HepG2 (cell line): ENCODE measurements around the gene PXMP4. TPM values are rescaled to one million over a fixed set of nuclear protein-coding genes. Genes with fewer than 3 reads are reported as not detected.
A peak's percentile ranks its signal among the peaks of the same experiment; 100 is the strongest.

Experiments used
- ATAC-seq: fragments of 200-7000 bp; cut with Tn5 transposase; 3 replicates; pipeline ENCODE4 v1.9.1; 2020; ENCODE audit warnings: mild to moderate bottlenecking, moderate library complexity
- BruUV-seq: library from RNA; stranded (reverse); fragments of 400-500 nt; replicated peaks from 2 replicates; lab custom pipeline; 2021; lab: Mats Ljungman, UMichigan
- CTCF ChIA-PET: fragments of 300-600 bp; formaldehyde crosslinking; extraction: SDS; loops from one replicate; lab custom pipeline; 2021; ENCODE audit warnings: low total read pairs, inconsistent platforms, low intra/inter-chr PET ratio; lab: Yijun Ruan, JAX
- POLR2A ChIA-PET: fragments of 350-600 bp; sonication (Branson Sonifier 250); formaldehyde crosslinking; loops from one replicate; lab custom pipeline; 2020; ENCODE audit warnings: antibody characterized with exemption, inconsistent platforms; lab: Yijun Ruan, JAX
- DNase-seq: peaks from one replicate; pipeline ENCODE4 v3.0.0-alpha.2; 2015; ENCODE audit warnings: low spot score
- FAIRE-seq: peaks from 3 replicates; lab custom pipeline; 2011; peaks lifted over from hg19 to GRCh38; lab: Jason Lieb, UNC
- H2AFZ ChIP-seq: one replicate; pipeline ENCODE4 v1.6.1; 2011; ENCODE audit warnings: low read length, inconsistent platforms
- H3K27ac ChIP-seq: fragments of 300-600 bp; 3 replicates; pipeline ENCODE4 v1.8.0; 2011; ENCODE audit warnings: mixed run types, mild to moderate bottlenecking, mixed read lengths, low read length, inconsistent platforms; ENCODE audit not compliant: insufficient read depth; ENCODE audit errors: extremely low read length
- H3K27me3 ChIP-seq, 2 experiments: fragments of 200-600 bp in 1 of 2; 2 replicates in 1 of 2; 3 replicates in 1 of 2; pipeline versions ENCODE4 v1.6.0 to v1.8.0; 2011; ENCODE audit warnings: low read length in 2 of 2, mild to moderate bottlenecking in 2 of 2, moderate library complexity in 2 of 2, inconsistent platforms in 1 of 2; ENCODE audit not compliant: insufficient read depth in 2 of 2, control insufficient read depth in 1 of 2
- H3K36me3 ChIP-seq, 2 experiments: fragments of 200-600 bp in 1 of 2; replicated peaks in 1 of 2; 2 replicates in 1 of 2; 3 replicates in 1 of 2; pipeline versions ENCODE4 v1.5.1 to v1.8.0; 2011; ENCODE audit warnings: low read length in 2 of 2, inconsistent platforms in 1 of 2; ENCODE audit not compliant: insufficient read depth in 2 of 2, control insufficient read depth in 1 of 2
- H3K4me1 ChIP-seq: 2 replicates; pipeline ENCODE4 v1.5.1; 2012; ENCODE audit warnings: low read length, inconsistent platforms; ENCODE audit not compliant: insufficient read depth
- H3K4me2 ChIP-seq: 2 replicates; pipeline ENCODE4 v1.6.0; 2011; ENCODE audit warnings: low read depth, low read length, inconsistent platforms
- H3K4me3 ChIP-seq, 3 experiments: fragments of 200-600 bp in 1 of 3; sonication (generic), shearing (Covaris generic) in 1 of 3; replicated peaks in 1 of 3; 2 replicates each; pipeline ENCODE4 v1.5.1; 2011 to 2016; ENCODE audit warnings: low read length in 3 of 3, inconsistent platforms in 2 of 3, low read depth in 2 of 3, mild to moderate bottlenecking in 2 of 3, control low read depth in 1 of 3, mixed read lengths in 1 of 3; ENCODE audit not compliant: insufficient read depth in 1 of 3
- H3K79me2 ChIP-seq: one replicate; pipeline ENCODE4 v1.6.1; 2011; ENCODE audit warnings: low read length, inconsistent platforms; ENCODE audit not compliant: insufficient read depth
- H3K9ac ChIP-seq: 2 replicates; pipeline ENCODE4 v1.6.0; 2011; ENCODE audit warnings: mild to moderate bottlenecking, low read depth, low read length, inconsistent platforms; ENCODE audit not compliant: insufficient read depth
- H3K9me3 ChIP-seq: 2 replicates; pipeline ENCODE4 v1.5.1; 2012; ENCODE audit warnings: mild to moderate bottlenecking, low read length
- H4K20me1 ChIP-seq: 2 replicates; pipeline ENCODE4 v1.6.0; 2011; ENCODE audit warnings: inconsistent platforms, mild to moderate bottlenecking, low read length, moderate library complexity; ENCODE audit not compliant: insufficient read depth
- AGO1 ChIP-seq: fragments of 200-400 bp; formaldehyde crosslinking; IDR thresholded peaks from 2 replicates; pipeline ENCODE4 v1.6.1; 2017; ENCODE audit warnings: mild to moderate bottlenecking, low read depth, low read length, moderate library complexity; ENCODE audit not compliant: poor library complexity, severe bottlenecking
- ATF1 ChIP-seq: IDR thresholded peaks from 2 replicates; pipeline ENCODE4 v1.6.1; 2016; ENCODE audit warnings: mild to moderate bottlenecking, control low read depth
- BCL3 ChIP-seq: sonication (generic); formaldehyde crosslinking; IDR thresholded peaks from 2 replicates; pipeline ENCODE4 v1.5.1; 2020; ENCODE audit warnings: mild to moderate bottlenecking, missing genetic modification reagents, moderate library complexity
- GABPA ChIP-seq, 2 experiments: IDR thresholded peaks; 2 replicates each; pipeline ENCODE4 v1.6.1; 2011 to 2016; ENCODE audit warnings: low read depth in 2 of 2, low read length in 1 of 2, missing biosample characterization in 1 of 2, missing genetic modification characterization in 1 of 2
- GFI1 ChIP-seq: sonication (generic); formaldehyde crosslinking; IDR thresholded peaks from 2 replicates; pipeline ENCODE4 v1.5.0; 2020; ENCODE audit warnings: missing genetic modification reagents, mild to moderate bottlenecking, borderline replicate concordance
- HDAC2 ChIP-seq: sonication (generic); formaldehyde crosslinking; IDR thresholded peaks from 2 replicates; pipeline ENCODE4 v1.4.0; 2020; ENCODE audit warnings: missing genetic modification reagents
- HMG20B ChIP-seq: conservative IDR thresholded peaks from 2 replicates; pipeline ENCODE4 v1.6.1; 2016; ENCODE audit warnings: missing genetic modification reagents, missing compliant biosample characterization
- KDM2A ChIP-seq: sonication (generic); formaldehyde crosslinking; IDR thresholded peaks from 2 replicates; pipeline ENCODE4 v1.4.0; 2020; ENCODE audit warnings: low read depth, missing genetic modification reagents, borderline replicate concordance
- KDM4B ChIP-seq: sonication (generic); formaldehyde crosslinking; IDR thresholded peaks from 2 replicates; pipeline ENCODE4 v1.4.0; 2020; ENCODE audit warnings: missing genetic modification reagents
- KLF16 ChIP-seq, 2 experiments: sonication (generic) in 1 of 2; formaldehyde crosslinking in 1 of 2; IDR thresholded peaks; 2 replicates each; pipeline versions ENCODE4 v1.6.1 to v1.8.0; 2016 to 2023; ENCODE audit warnings: missing genetic modification reagents in 2 of 2, missing compliant biosample characterization in 1 of 2
- MIXL1 ChIP-seq: IDR thresholded peaks from 2 replicates; pipeline ENCODE4 v1.6.1; 2016
- MTF1 ChIP-seq: sonication (generic); formaldehyde crosslinking; IDR thresholded peaks from 2 replicates; pipeline ENCODE4 v1.5.0; 2020; ENCODE audit warnings: missing genetic modification reagents
- PITX1 ChIP-seq: sonication (generic); formaldehyde crosslinking; IDR thresholded peaks from 2 replicates; pipeline ENCODE4 v1.5.1; 2020; ENCODE audit warnings: mild to moderate bottlenecking, missing genetic modification reagents
- SMAD1 ChIP-seq: sonication (generic); formaldehyde crosslinking; IDR thresholded peaks from 2 replicates; pipeline ENCODE4 v1.4.0; 2020; ENCODE audit warnings: missing genetic modification reagents, low read depth, mild to moderate bottlenecking, borderline replicate concordance
- SMYD3 ChIP-seq: sonication (generic); formaldehyde crosslinking; IDR thresholded peaks from 2 replicates; pipeline ENCODE4 v1.8.1; 2023; ENCODE audit warnings: mild to moderate bottlenecking, missing genetic modification reagents
- SRSF1 ChIP-seq: fragments of 200-400 bp; formaldehyde crosslinking; optimal IDR thresholded peaks from 2 replicates; pipeline ENCODE3; 2017; ENCODE audit warnings: mild to moderate bottlenecking, low read depth, low read length, moderate library complexity
- TEAD2 ChIP-seq: sonication (generic); formaldehyde crosslinking; IDR thresholded peaks from 2 replicates; pipeline ENCODE4 v1.9.0; 2021; ENCODE audit warnings: missing genetic modification reagents
- U2AF1 ChIP-seq: fragments of 200-400 bp; formaldehyde crosslinking; optimal IDR thresholded peaks from 2 replicates; pipeline ENCODE3; 2017; ENCODE audit warnings: mild to moderate bottlenecking, low read depth, low read length
- ZBTB42 ChIP-seq: sonication (generic); formaldehyde crosslinking; IDR thresholded peaks from 2 replicates; pipeline ENCODE4 v1.5.0; 2020; ENCODE audit warnings: mild to moderate bottlenecking, missing genetic modification reagents
- ZFP36L2 ChIP-seq: sonication (generic); formaldehyde crosslinking; IDR thresholded peaks from 2 replicates; pipeline ENCODE4 v1.4.0; 2020; ENCODE audit warnings: missing genetic modification reagents
- ZNF251 ChIP-seq: sonication (generic); formaldehyde crosslinking; IDR thresholded peaks from 2 replicates; pipeline ENCODE4 v1.9.0; 2021; ENCODE audit warnings: mild to moderate bottlenecking, missing genetic modification reagents
- ZNF589 ChIP-seq: sonication (generic); formaldehyde crosslinking; conservative IDR thresholded peaks from 2 replicates; pipeline ENCODE4 v1.8.0; 2022; ENCODE audit warnings: mild to moderate bottlenecking, moderate library complexity, missing genetic modification reagents
- ZSCAN31 ChIP-seq: sonication (generic); formaldehyde crosslinking; IDR thresholded peaks from 2 replicates; pipeline ENCODE4 v1.5.0; 2020; ENCODE audit warnings: low read depth, mild to moderate bottlenecking, missing genetic modification reagents
- WGBS: methylation state at CpG from one replicate; pipeline ENCODE4 v1.1.6; 2017; ENCODE audit warnings: low lambda C conversion rate; 5-methylcytosine and 5-hydroxymethylcytosine counted together
- in situ Hi-C: cut with HindIII; loops from 2 replicates; pipeline ENCODE4 v1.10.0; 2017; ENCODE audit warnings: low pct_unique_long_range_greater_than_20kb; ENCODE audit not compliant: extremely low pct_ligation_motif_present
- intact Hi-C: fragments of 100-400 bp; cut with micrococcal nuclease; formaldehyde crosslinking; loops from one replicate; pipeline ENCODE4 v1.10.0; 2022; ENCODE audit not compliant: unreplicated experiment
- polyA plus RNA-seq, 8 experiments: library from polyadenylated mRNA; depleted of rRNA in 3 of 8; stranded (reverse) in 7 of 8; unstranded in 1 of 8; fragments of >200 nt; fragmentation: Illumina TruSeq in 4 of 8; extraction: Trizol in 4 of 8; gene quantifications; 2 replicates each; pipeline versions ENCODE4 v1.2.1 to v1.2.3, GENCODE V29; 2011 to 2016; ENCODE audit warnings: low read depth in 4 of 8, missing spikeins in 1 of 8, mixed read lengths in 1 of 8; ENCODE audit not compliant: insufficient read depth in 1 of 8
- total RNA-seq, 5 experiments: library from RNA; depleted of rRNA; stranded (reverse); fragments of >200 nt; fragmentation: Illumina TruSeq; extraction: Trizol; gene quantifications; 2 replicates each; pipeline ENCODE4 v1.2.3, GENCODE V29; 2016; ENCODE audit warnings: low read depth in 1 of 5

PXMP4 gene
- total and polyA plus RNA-seq, 2 of the 13 experiments (the other 11 are each of a cell fraction or from before 2014, with no cell fraction given), result not detected

GRCh38 chr20:33673410-33674293 lies 46.5 kb downstream of the PXMP4 start (continued):
- no peak for TF ChIP-seq PITX1
- no peak for TF ChIP-seq GABPA (IDR thresholded peaks at IDR 0.05; ENCODE audit: low read depth, low read length)
- no peak for TF ChIP-seq GABPA (CRISPR knock-in tag; IDR thresholded peaks at IDR 0.05; ENCODE audit: low read depth)
- TF ChIP-seq HMG20B (CRISPR knock-in tag), result 0 out of 2 replicates have a peak, but pooled peaks have one; percentile 20
- TF ChIP-seq SMYD3 (CRISPR knock-in tag), result no peak
- TF ChIP-seq GFI1, result no peak
- peak; percentile 16 for TF ChIP-seq AGO1
- TF ChIP-seq KDM2A (CRISPR knock-in tag), result no peak
- no peak for TF ChIP-seq MIXL1 (CRISPR knock-in tag)
- no peak for TF ChIP-seq SMAD1
- TF ChIP-seq HDAC2 (CRISPR knock-in tag), result peak; percentile 5; the same call in 1 of the 2 replicates
- no peak for TF ChIP-seq ATF1 (CRISPR knock-in tag)
- 0 out of 2 replicates have a peak, but pooled peaks have one; percentile 67 for TF ChIP-seq ZBTB42 (CRISPR knock-in tag)
- TF ChIP-seq KLF16 (CRISPR knock-in tag; IDR thresholded peaks at IDR 0.05), result peak in 1 of 2 experiments; percentile 50; a peak in 2 of 4 replicates

GRCh38 chr20:33673114-33673409 lies 47.0 kb downstream of the PXMP4 start:
- no peak overlapping the region for H2AFZ ChIP-seq
- no peaks in the 10 kb centered on the region for H3K9me3 ChIP-seq
- 7% methylated on average over 3 of the region's 4 CpGs for WGBS
- H4K20me1 ChIP-seq, result 0 out of 2 replicates have a peak, but pooled peaks cover 3% of the 10 kb centered on the region
- FAIRE-seq (no peak), DNase-seq (no peak), ATAC-seq (peak; percentile 1)
- H3K9ac ChIP-seq, result peak overlapping the region; percentile 94
- CTCF ChIA-PET, result interaction anchor here (0.6 kb wide), 1 partner anchor 61 kb away, joined by 3 read pairs; no protein-coding TSS in a partner anchor
- in situ Hi-C loops, result no loop called here
- H3K79me2 ChIP-seq, result peaks cover 24% of the 10 kb centered on the region
- peak overlapping the region; percentile 83 for H3K4me2 ChIP-seq
- intact Hi-C loops, result loop anchor here (5.0 kb wide), 2 partner anchors 59 to 324 kb away; partner anchors contain the start of gene ZNF341
- peaks cover 51% of the 10 kb centered on the region for H3K4me1 ChIP-seq
- no TSS peak for BruUV-seq
- H3K4me3 ChIP-seq, result peak overlapping the region; percentile 81 to 96 (median 96)
- peak overlapping the region; percentile 81 for H3K27ac ChIP-seq
- POLR2A ChIA-PET, result interaction anchor here (1.2 to 2.4 kb wide), 4 partner anchors 9 to 183 kb away, joined by 3 to 16 read pairs (median 4); partner anchors contain the start of gene CBFA2T2
- peaks cover 0 to 3% of the 10 kb centered on the region in 2 experiments; a peak in 1 of 5 replicates for H3K27me3 ChIP-seq
- peaks cover 17 to 50% of the 10 kb centered on the region in 2 experiments for H3K36me3 ChIP-seq
- TF ChIP-seq ZNF589, result no peak
- no peak for TF ChIP-seq ZFP36L2 (CRISPR knock-in tag)
- no peak for TF ChIP-seq MTF1
- no peak for TF ChIP-seq SRSF1
- TF ChIP-seq U2AF1, result no peak
- 0 out of 2 replicates have a peak, but pooled peaks have one; percentile 30 for TF ChIP-seq ZSCAN31 (CRISPR knock-in tag)
- no peak for TF ChIP-seq ZNF251
- 0 out of 2 replicates have a peak, but pooled peaks have one; percentile 5 for TF ChIP-seq KDM4B (CRISPR knock-in tag)
- TF ChIP-seq BCL3 (CRISPR knock-in tag), result peak; percentile 33; the same call in 1 of the 2 replicates
- no peak for TF ChIP-seq TEAD2 (CRISPR knock-in tag)
